Astrocyte of the hippocampus (primary cell): ENCODE measurements around the gene ACBD3.
A peak's percentile ranks its signal among the peaks of the same experiment; 100 is the strongest.
"Not testable (repeated sequence)": the region's sequence is repeated elsewhere in the genome, so short reads cannot be mapped to it uniquely, and the experiment has no call there.

Experiments
- DNase-seq: peaks from one replicate; pipeline ENCODE4 v3.0.0; 2011; ENCODE audit warnings: low read depth, low spot score

Gene ACBD3

GRCh38 chr1:226186124-226187018 lies at the start of gene ACBD3:
TSS of gene ACBD3 (minus strand) at chr1:226186741. CDS start at chr1:226186675, 66 bp downstream.
- DNase-seq: peak; percentile 93

- DNase-seq: no peak
Observed at GRCh38 chr1:226233806-226234205, 47.3 kb upstream of the ACBD3 start.

GRCh38 chr1:226233293-226233692 lies 46.8 kb upstream of the ACBD3 start:
- no peak for DNase-seq

- DNase-seq: no peak
Observed at GRCh38 chr1:226226601-226227000, 40.1 kb upstream of the ACBD3 start.

- DNase-seq: peak; percentile 37
Observed at GRCh38 chr1:226223786-226224244, 37.3 kb upstream of the ACBD3 start.

- peak; percentile 34 for DNase-seq
Observed at GRCh38 chr1:226223157-226223785, 36.7 kb upstream of the ACBD3 start, which contains the start of gene MIXL1. TSS of gene MIXL1 (plus strand) at chr1:226223664. CDS start at chr1:226223682, 18 bp downstream.

GRCh38 chr1:226222686-226223085 lies 36.1 kb upstream of the ACBD3 start:
- DNase-seq: no peak

- no peak for DNase-seq
Observed at GRCh38 chr1:226220473-226221189, 34.1 kb upstream of the ACBD3 start.

GRCh38 chr1:226217273-226217672 lies 30.7 kb upstream of the ACBD3 start:
- DNase-seq: no peak

GRCh38 chr1:226216056-226216455 lies 29.5 kb upstream of the ACBD3 start:
- no peak for DNase-seq

- DNase-seq: no peak
Observed at GRCh38 chr1:226215239-226215638, 28.7 kb upstream of the ACBD3 start.

- no peak for DNase-seq
Observed at GRCh38 chr1:226212545-226212944, 26.0 kb upstream of the ACBD3 start.

- no peak for DNase-seq
Observed at GRCh38 chr1:226211181-226211821, 24.8 kb upstream of the ACBD3 start.

GRCh38 chr1:226210571-226211176 lies 24.1 kb upstream of the ACBD3 start:
- no peak for DNase-seq

- peak; percentile 19 for DNase-seq
Observed at GRCh38 chr1:226209307-226210059, 22.9 kb upstream of the ACBD3 start.

- DNase-seq: no peak
Observed at GRCh38 chr1:226207048-226207447, 20.5 kb upstream of the ACBD3 start.

GRCh38 chr1:226204198-226204597 lies 17.7 kb upstream of the ACBD3 start:
- DNase-seq: no peak

- DNase-seq: no peak
Observed at GRCh38 chr1:226203655-226204054, 17.1 kb upstream of the ACBD3 start.

- no peak for DNase-seq
Observed at GRCh38 chr1:226203240-226203639, 16.7 kb upstream of the ACBD3 start.

GRCh38 chr1:226202666-226203065 lies 16.1 kb upstream of the ACBD3 start:
- not testable (repeated sequence) for DNase-seq
